ENCODE data around the gene CHCT1. TPM values are rescaled to one million over a fixed set of nuclear protein-coding genes. Genes with fewer than 3 reads are reported as not detected.

The CHCT1 gene
- polyA plus RNA-seq, 1 donor (not counting 4 experiments of a cell fraction or from before 2014, with no cell fraction given), result not detected

GRCh38 chr17:60442271-60443173, 20.2 kb downstream of the CHCT1 start:
- H3K4me1 ChIP-seq (ENCODE audit: control insufficient read depth, extremely low read depth, insufficient read depth, low read length), result peaks cover 5% of the 10 kb centered on the region
- FAIRE-seq (no peak), DNase-seq (ENCODE audit: low read depth, low spot score) (no peak)
- no peak overlapping the region for H3K9ac ChIP-seq (ENCODE audit: control insufficient read depth, extremely low read depth, insufficient read depth, low read length)
- TF ChIP-seq EZH2 (IDR thresholded peaks at IDR 0.05; ENCODE audit: low read length) (no peak), CTCF (optimal IDR thresholded peaks at IDR 0.05 in 1 of 3, IDR thresholded peaks at IDR 0.05 in 1 of 3, conservative IDR thresholded peaks at IDR 0.05 in 1 of 3; ENCODE audit: extremely low read depth in 1 of 3, insufficient read depth in 2 of 3, low read length in 3 of 3) (no peak)
- no peak overlapping the region for H2AFZ ChIP-seq (ENCODE audit: control insufficient read depth, low read length)
- no peaks in the 10 kb centered on the region for H3K27me3 ChIP-seq (ENCODE audit: control insufficient read depth, extremely low read depth, insufficient read depth, low read length)
- no peaks in the 10 kb centered on the region for H4K20me1 ChIP-seq (ENCODE audit: control insufficient read depth, extremely low read depth, insufficient read depth, low read length)
- no peaks in the 10 kb centered on the region for H3K79me2 ChIP-seq (ENCODE audit: control insufficient read depth, insufficient read depth, low read length)
- no peaks in the 10 kb centered on the region for H3K9me1 ChIP-seq (ENCODE audit: control insufficient read depth, extremely low read depth, insufficient read depth, low read length)
- H3K4me2 ChIP-seq (ENCODE audit: control insufficient read depth, extremely low read depth, insufficient read depth, low read depth, low read length), result no peak overlapping the region
- no peak overlapping the region for H3K4me3 ChIP-seq (ENCODE audit: control insufficient read depth in 2 of 3, extremely low read depth in 1 of 3, insufficient read depth in 2 of 3, low read depth in 1 of 3, low read length in 3 of 3)
- peaks cover 2 to 4% of the 10 kb centered on the region in 2 experiments for H3K36me3 ChIP-seq (ENCODE audit: control insufficient read depth in 2 of 2, extremely low read depth in 1 of 2, insufficient read depth in 2 of 2, low read length in 2 of 2)
- dilution Hi-C loops (cut with MboI; ENCODE audit: extremely low pct_ligation_motif_present, low sequenced_read_pairs), result no loop called here
- H3K27ac ChIP-seq (ENCODE audit: control insufficient read depth, insufficient read depth, low read length), result no peak overlapping the region
- no peaks in the 10 kb centered on the region for H3K9me3 ChIP-seq (ENCODE audit: control insufficient read depth, low read depth, low read length)

- Histone ChIP-seq H3K4me3 (ENCODE audit: control insufficient read depth in 2 of 3, extremely low read depth in 1 of 3, insufficient read depth in 2 of 3, low read depth in 1 of 3, low read length in 3 of 3) (no peak overlapping the region), H3K4me1 (ENCODE audit: control insufficient read depth, extremely low read depth, insufficient read depth, low read length) (peaks cover 5% of the 10 kb centered on the region), H3K9ac (ENCODE audit: control insufficient read depth, extremely low read depth, insufficient read depth, low read length) (no peak overlapping the region), H3K9me1 (ENCODE audit: control insufficient read depth, extremely low read depth, insufficient read depth, low read length) (no peaks in the 10 kb centered on the region), H3K4me2 (ENCODE audit: control insufficient read depth, extremely low read depth, insufficient read depth, low read depth, low read length) (no peak overlapping the region), H3K9me3 (ENCODE audit: control insufficient read depth, low read depth, low read length) (no peaks in the 10 kb centered on the region), H3K27me3 (ENCODE audit: control insufficient read depth, extremely low read depth, insufficient read depth, low read length) (no peaks in the 10 kb centered on the region), H3K27ac (ENCODE audit: control insufficient read depth, insufficient read depth, low read length) (no peak overlapping the region), H2AFZ (ENCODE audit: control insufficient read depth, low read length) (no peak overlapping the region), H4K20me1 (ENCODE audit: control insufficient read depth, extremely low read depth, insufficient read depth, low read length) (no peaks in the 10 kb centered on the region), H3K36me3 (ENCODE audit: control insufficient read depth in 2 of 2, extremely low read depth in 1 of 2, insufficient read depth in 2 of 2, low read length in 2 of 2) (peaks cover 4% of the 10 kb centered on the region in 2 experiments), H3K79me2 (ENCODE audit: control insufficient read depth, insufficient read depth, low read length) (no peaks in the 10 kb centered on the region)
- TF ChIP-seq EZH2 (IDR thresholded peaks at IDR 0.05; ENCODE audit: low read length) (no peak), CTCF (optimal IDR thresholded peaks at IDR 0.05 in 1 of 3, IDR thresholded peaks at IDR 0.05 in 1 of 3, conservative IDR thresholded peaks at IDR 0.05 in 1 of 3; ENCODE audit: extremely low read depth in 1 of 3, insufficient read depth in 2 of 3, low read length in 3 of 3) (no peak)
- DNase-seq (ENCODE audit: low read depth, low spot score), result no peak
- FAIRE-seq, result no peak
- dilution Hi-C loops (cut with MboI; ENCODE audit: extremely low pct_ligation_motif_present, low sequenced_read_pairs), result no loop called here
Measured at GRCh38 chr17:60443713-60444112, 21.4 kb downstream of the CHCT1 start.

Data from keratinocyte (primary cell).